ENCODE results near the gene UFM1.

DNA sequence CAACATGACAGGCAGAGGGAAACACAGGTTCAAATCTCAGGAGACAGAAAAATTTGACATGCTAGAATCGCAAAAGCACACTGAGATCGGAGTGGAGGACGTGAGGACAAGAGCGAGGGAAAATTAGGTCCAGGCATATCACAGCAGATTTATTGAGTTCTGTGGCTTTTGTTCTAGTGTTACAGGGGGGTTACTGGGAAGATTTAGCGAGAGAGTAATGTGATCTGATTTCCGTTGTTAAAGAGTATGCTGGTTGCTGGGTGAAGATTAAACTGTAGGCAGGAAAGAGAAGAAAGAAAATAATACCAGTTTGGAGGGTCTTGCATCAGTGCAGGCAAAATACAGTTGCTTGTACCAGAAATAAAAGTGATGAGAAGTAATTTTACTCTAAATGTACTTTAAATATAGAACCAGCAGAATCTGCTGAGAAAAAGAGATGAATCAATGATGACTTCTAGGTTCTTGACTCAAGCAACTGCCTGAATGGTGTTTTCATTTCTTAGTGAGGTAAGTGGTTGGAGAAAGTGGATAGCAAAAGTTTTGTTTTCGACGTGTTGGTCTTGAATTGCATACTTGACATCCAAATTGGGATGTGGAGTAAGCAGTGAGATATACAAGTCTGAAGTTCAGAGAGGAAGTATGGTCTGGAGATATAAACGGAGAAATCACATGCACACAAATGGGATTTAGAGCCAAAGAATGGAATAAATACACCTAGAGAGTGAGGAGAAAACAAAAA, 35.7 kb downstream of the UFM1 start:
- TF ChIP-seq, protein P1, sequence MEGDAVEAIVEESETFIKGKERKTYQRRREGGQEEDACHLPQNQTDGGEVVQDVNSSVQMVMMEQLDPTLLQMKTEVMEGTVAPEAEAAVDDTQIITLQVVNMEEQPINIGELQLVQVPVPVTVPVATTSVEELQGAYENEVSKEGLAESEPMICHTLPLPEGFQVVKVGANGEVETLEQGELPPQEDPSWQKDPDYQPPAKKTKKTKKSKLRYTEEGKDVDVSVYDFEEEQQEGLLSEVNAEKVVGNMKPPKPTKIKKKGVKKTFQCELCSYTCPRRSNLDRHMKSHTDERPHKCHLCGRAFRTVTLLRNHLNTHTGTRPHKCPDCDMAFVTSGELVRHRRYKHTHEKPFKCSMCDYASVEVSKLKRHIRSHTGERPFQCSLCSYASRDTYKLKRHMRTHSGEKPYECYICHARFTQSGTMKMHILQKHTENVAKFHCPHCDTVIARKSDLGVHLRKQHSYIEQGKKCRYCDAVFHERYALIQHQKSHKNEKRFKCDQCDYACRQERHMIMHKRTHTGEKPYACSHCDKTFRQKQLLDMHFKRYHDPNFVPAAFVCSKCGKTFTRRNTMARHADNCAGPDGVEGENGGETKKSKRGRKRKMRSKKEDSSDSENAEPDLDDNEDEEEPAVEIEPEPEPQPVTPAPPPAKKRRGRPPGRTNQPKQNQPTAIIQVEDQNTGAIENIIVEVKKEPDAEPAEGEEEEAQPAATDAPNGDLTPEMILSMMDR (IDR thresholded peaks at IDR 0.05 in 4 of 5, conservative IDR thresholded peaks at IDR 0.05 in 1 of 5) = no peak
- TF ChIP-seq POLR2A (IDR thresholded peaks at IDR 0.05) = no peak

All from gastrocnemius medialis (tissue), 4 donors.